ENCODE results near the gene ARHGAP22.

GRCh38 chr10:48568131-48568530 is 36.7 kb downstream of the ARHGAP22 start:
- no peak for TF ChIP-seq CTCF (IDR thresholded peaks at IDR 0.05; ENCODE audit: insufficient read depth, low read length)
- TF ChIP-seq POLR2AphosphoS5 (IDR thresholded peaks at IDR 0.05; ENCODE audit: low read depth): no peak
